Keratinocyte (primary cell): ENCODE data around the gene MGMT. TPM values are rescaled to one million over a fixed set of nuclear protein-coding genes. Genes with fewer than 3 reads are reported as not detected.

Experiments used
- DNase-seq: peaks from one replicate; pipeline ENCODE4 v3.0.0-alpha.2; 2011; ENCODE audit warnings: low read depth, missing footprints, low spot score
- FAIRE-seq: peaks from 2 replicates; lab custom pipeline; 2011; peaks lifted over from hg19 to GRCh38; lab: Jason Lieb, UNC
- H2AFZ ChIP-seq: 2 replicates; pipeline ENCODE4 v1.6.0; 2012; ENCODE audit warnings: low read length, control low read depth, inconsistent platforms; ENCODE audit not compliant: control insufficient read depth
- H3K27ac ChIP-seq: 2 replicates; pipeline ENCODE4 v1.5.1; 2011; ENCODE audit warnings: low read length; ENCODE audit not compliant: control insufficient read depth, insufficient read depth
- H3K27me3 ChIP-seq: 3 replicates; pipeline ENCODE4 v1.6.0; 2011; ENCODE audit warnings: low read length; ENCODE audit not compliant: control insufficient read depth, insufficient read depth; ENCODE audit errors: extremely low read depth
- H3K36me3 ChIP-seq, 2 experiments: 2 replicates in 1 of 2; 3 replicates in 1 of 2; pipeline ENCODE4 v1.5.1; 2011; ENCODE audit warnings: low read length in 2 of 2, mild to moderate bottlenecking in 1 of 2; ENCODE audit not compliant: control insufficient read depth in 2 of 2, insufficient read depth in 2 of 2; ENCODE audit errors: extremely low read depth in 1 of 2
- H3K4me1 ChIP-seq: 3 replicates; pipeline ENCODE4 v1.5.1; 2011; ENCODE audit warnings: low read length; ENCODE audit not compliant: control insufficient read depth, insufficient read depth; ENCODE audit errors: extremely low read depth
- H3K4me2 ChIP-seq: 3 replicates; pipeline ENCODE4 v1.6.0; 2011; ENCODE audit warnings: low read depth, low read length; ENCODE audit not compliant: control insufficient read depth, insufficient read depth; ENCODE audit errors: extremely low read depth
- H3K4me3 ChIP-seq, 3 experiments: fragments of 200-600 bp in 1 of 3; sonication (generic) in 1 of 3; 2 replicates in 2 of 3; 3 replicates in 1 of 3; pipeline ENCODE4 v1.5.1; 2011 to 2016; ENCODE audit warnings: low read length in 3 of 3, mild to moderate bottlenecking in 3 of 3, control low read depth in 2 of 3, inconsistent platforms in 1 of 3, low read depth in 1 of 3, mixed read lengths in 1 of 3, mixed run types in 1 of 3, moderate library complexity in 1 of 3; ENCODE audit not compliant: control insufficient read depth in 2 of 3, insufficient read depth in 2 of 3; ENCODE audit errors: extremely low read depth in 1 of 3
- H3K79me2 ChIP-seq: 2 replicates; pipeline ENCODE4 v1.6.0; 2012; ENCODE audit warnings: low read length; ENCODE audit not compliant: control insufficient read depth, insufficient read depth
- H3K9ac ChIP-seq: 3 replicates; pipeline ENCODE4 v1.6.0; 2011; ENCODE audit warnings: low read length; ENCODE audit not compliant: control insufficient read depth, insufficient read depth; ENCODE audit errors: extremely low read depth
- H3K9me1 ChIP-seq: 3 replicates; pipeline ENCODE4 v1.6.0; 2011; ENCODE audit warnings: low read length; ENCODE audit not compliant: control insufficient read depth, insufficient read depth; ENCODE audit errors: extremely low read depth
- H3K9me3 ChIP-seq: 2 replicates; pipeline ENCODE4 v1.5.1; 2012; ENCODE audit warnings: low read depth, low read length; ENCODE audit not compliant: control insufficient read depth
- H4K20me1 ChIP-seq: 3 replicates; pipeline ENCODE4 v1.6.0; 2011; ENCODE audit warnings: low read length; ENCODE audit not compliant: control insufficient read depth, insufficient read depth; ENCODE audit errors: extremely low read depth
- CTCF ChIP-seq, 3 experiments: IDR thresholded peaks in 1 of 3; conservative IDR thresholded peaks in 1 of 3; optimal IDR thresholded peaks in 1 of 3; 2 replicates in 2 of 3; 3 replicates in 1 of 3; pipeline versions ENCODE3 to v1.5.1; 2011; ENCODE audit warnings: low read length in 3 of 3, mild to moderate bottlenecking in 3 of 3, moderate library complexity in 2 of 3, control low read depth in 1 of 3, inconsistent platforms in 1 of 3; ENCODE audit not compliant: insufficient read depth in 2 of 3; ENCODE audit errors: extremely low read depth in 1 of 3
- EZH2 ChIP-seq: IDR thresholded peaks from one replicate; pipeline ENCODE4 v1.6.1; 2012; ENCODE audit warnings: inconsistent platforms, mild to moderate bottlenecking, low read length, moderate library complexity
- dilution Hi-C: fragments of 300-500 bp; cut with MboI; formaldehyde crosslinking; loops from one replicate; pipeline ENCODE4 v1.7.0; 2020; ENCODE audit warnings: low sequenced_read_pairs; ENCODE audit not compliant: extremely low pct_ligation_motif_present
- polyA plus RNA-seq, 5 experiments: library from polyadenylated mRNA; depleted of rRNA in 3 of 5; stranded (reverse) in 3 of 5; stranded (forward) in 1 of 5; unstranded in 1 of 5; fragments of >200 nt; gene quantifications; 1 replicate in 1 of 5; 2 replicates in 3 of 5; 3 replicates in 1 of 5; pipeline versions ENCODE4 v1.2.1 to v1.2.3, GENCODE V29; 2011 to 2012; ENCODE audit warnings: missing spikeins in 2 of 5, low read depth in 1 of 5, low replicate concordance in 1 of 5

The MGMT gene
- polyA plus RNA-seq, 1 donor (not counting 4 experiments of a cell fraction or from before 2014, with no cell fraction given), result 15.2 TPM

- Histone ChIP-seq H3K36me3 (peaks cover 0 to 2% of the 10 kb centered on the region in 2 experiments), H2AFZ (no peak overlapping the region), H3K79me2 (no peaks in the 10 kb centered on the region), H3K4me2 (no peak overlapping the region), H3K4me1 (no peaks in the 10 kb centered on the region), H4K20me1 (no peaks in the 10 kb centered on the region), H3K27ac (no peak overlapping the region), H3K9me3 (no peaks in the 10 kb centered on the region), H3K4me3 (no peak overlapping the region), H3K9ac (no peak overlapping the region), H3K27me3 (no peaks in the 10 kb centered on the region), H3K9me1 (no peaks in the 10 kb centered on the region)
- FAIRE-seq (no peak), DNase-seq (no peak)
- no peak for TF ChIP-seq EZH2
- TF ChIP-seq CTCF (optimal IDR thresholded peaks at IDR 0.05 in 1 of 3, IDR thresholded peaks at IDR 0.05 in 1 of 3, conservative IDR thresholded peaks at IDR 0.05 in 1 of 3; ENCODE audit: extremely low read depth in 1 of 3, insufficient read depth in 2 of 3, low read length in 3 of 3), result no peak
- dilution Hi-C loops, result no loop called here
These were observed 126.9 kb downstream of the MGMT start for GRCh38 chr10:129593953-129594352.

- Histone ChIP-seq H4K20me1 (no peaks in the 10 kb centered on the region), H3K4me3 (no peak overlapping the region), H2AFZ (no peak overlapping the region), H3K9me1 (no peaks in the 10 kb centered on the region), H3K4me2 (no peak overlapping the region), H3K9me3 (no peaks in the 10 kb centered on the region), H3K9ac (no peak overlapping the region), H3K79me2 (no peaks in the 10 kb centered on the region), H3K36me3 (peaks cover 0 to under 1% of the 10 kb centered on the region in 2 experiments), H3K27ac (no peak overlapping the region), H3K27me3 (no peaks in the 10 kb centered on the region), H3K4me1 (no peaks in the 10 kb centered on the region)
- no peak for FAIRE-seq
- TF ChIP-seq CTCF (optimal IDR thresholded peaks at IDR 0.05 in 1 of 3, IDR thresholded peaks at IDR 0.05 in 1 of 3, conservative IDR thresholded peaks at IDR 0.05 in 1 of 3; ENCODE audit: extremely low read depth in 1 of 3, insufficient read depth in 2 of 3, low read length in 3 of 3) (no peak), EZH2 (no peak)
- dilution Hi-C loops, result no loop called here
- DNase-seq, result no peak
These were observed 127.8 kb downstream of the MGMT start for GRCh38 chr10:129594811-129595210.
